ENCODE data around the gene DMKN.
A peak's percentile ranks its signal among the peaks of the same experiment; 100 is the strongest.

The DMKN gene

DNA sequence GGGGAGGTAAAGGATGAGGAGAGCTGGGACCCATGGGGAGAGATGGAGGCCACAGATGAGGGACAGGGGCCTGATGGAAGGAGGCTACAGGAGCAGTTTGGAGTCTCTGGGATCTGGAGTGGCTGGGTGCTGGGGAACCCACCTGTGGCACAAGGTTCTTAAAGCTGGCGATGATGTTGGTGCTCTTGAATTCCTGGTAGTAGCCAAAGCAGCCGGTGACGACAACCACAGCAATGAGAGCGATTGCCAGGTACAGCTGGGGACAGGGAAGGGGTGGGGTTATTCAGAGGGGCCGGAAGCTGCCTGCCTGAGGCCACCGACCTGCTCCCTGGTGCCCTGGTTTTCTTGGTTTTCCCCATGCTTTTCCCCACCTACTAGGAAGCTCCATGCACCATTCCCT lies 47.2 kb upstream of the DMKN start:
- TF ChIP-seq, protein P1, sequence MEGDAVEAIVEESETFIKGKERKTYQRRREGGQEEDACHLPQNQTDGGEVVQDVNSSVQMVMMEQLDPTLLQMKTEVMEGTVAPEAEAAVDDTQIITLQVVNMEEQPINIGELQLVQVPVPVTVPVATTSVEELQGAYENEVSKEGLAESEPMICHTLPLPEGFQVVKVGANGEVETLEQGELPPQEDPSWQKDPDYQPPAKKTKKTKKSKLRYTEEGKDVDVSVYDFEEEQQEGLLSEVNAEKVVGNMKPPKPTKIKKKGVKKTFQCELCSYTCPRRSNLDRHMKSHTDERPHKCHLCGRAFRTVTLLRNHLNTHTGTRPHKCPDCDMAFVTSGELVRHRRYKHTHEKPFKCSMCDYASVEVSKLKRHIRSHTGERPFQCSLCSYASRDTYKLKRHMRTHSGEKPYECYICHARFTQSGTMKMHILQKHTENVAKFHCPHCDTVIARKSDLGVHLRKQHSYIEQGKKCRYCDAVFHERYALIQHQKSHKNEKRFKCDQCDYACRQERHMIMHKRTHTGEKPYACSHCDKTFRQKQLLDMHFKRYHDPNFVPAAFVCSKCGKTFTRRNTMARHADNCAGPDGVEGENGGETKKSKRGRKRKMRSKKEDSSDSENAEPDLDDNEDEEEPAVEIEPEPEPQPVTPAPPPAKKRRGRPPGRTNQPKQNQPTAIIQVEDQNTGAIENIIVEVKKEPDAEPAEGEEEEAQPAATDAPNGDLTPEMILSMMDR (IDR thresholded peaks at IDR 0.05; ENCODE audit: poor library complexity, severe bottlenecking), result no peak
- Histone ChIP-seq H3K27me3 (ENCODE audit: insufficient read depth, poor library complexity, severe bottlenecking) (peaks cover 8% of the 10 kb centered on the region), H3K36me3 (ENCODE audit: low read depth) (no peaks in the 10 kb centered on the region), H3K4me3 (ENCODE audit: severe bottlenecking) (no peak overlapping the region), H3K4me1 (ENCODE audit: insufficient read depth, poor library complexity, severe bottlenecking) (no peaks in the 10 kb centered on the region), H3K27ac (ENCODE audit: poor library complexity, severe bottlenecking) (no peak overlapping the region), H3K9me3 (ENCODE audit: severe bottlenecking) (no peaks in the 10 kb centered on the region)
- no peak for DNase-seq (ENCODE audit: low spot score)
- ATAC-seq (ENCODE audit: low read depth), result no peak

DNA sequence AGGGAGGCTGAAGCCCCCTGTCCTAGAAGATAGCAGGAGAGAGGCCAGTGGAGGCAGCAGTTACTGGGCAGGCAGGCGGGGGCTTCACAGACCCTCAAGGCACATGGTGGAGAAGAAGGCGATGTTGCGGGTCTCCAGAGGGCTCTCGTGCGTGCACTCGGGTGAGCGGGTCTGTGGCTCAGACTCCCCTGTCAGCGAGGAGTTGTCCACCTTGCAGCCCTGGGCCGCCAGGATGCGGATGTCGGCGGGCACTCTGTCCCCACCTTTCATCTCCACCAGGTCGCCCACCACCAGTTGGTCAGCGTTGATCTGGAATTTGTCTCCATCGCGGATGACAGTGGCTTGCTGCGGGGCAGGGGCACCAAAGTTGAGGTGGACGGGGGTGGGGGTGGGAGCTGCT lies 46.8 kb upstream of the DMKN start:
- TF ChIP-seq, protein P1 (IDR thresholded peaks at IDR 0.05; ENCODE audit: poor library complexity, severe bottlenecking), result no peak
- no peaks in the 10 kb centered on the region for H3K36me3 ChIP-seq (ENCODE audit: low read depth)
- peaks cover 8% of the 10 kb centered on the region for H3K27me3 ChIP-seq (ENCODE audit: insufficient read depth, poor library complexity, severe bottlenecking)
- DNase-seq (ENCODE audit: low spot score), result no peak
- no peak overlapping the region for H3K27ac ChIP-seq (ENCODE audit: poor library complexity, severe bottlenecking)
- no peaks in the 10 kb centered on the region for H3K9me3 ChIP-seq (ENCODE audit: severe bottlenecking)
- H3K4me3 ChIP-seq (ENCODE audit: severe bottlenecking), result no peak overlapping the region
- H3K4me1 ChIP-seq (ENCODE audit: insufficient read depth, poor library complexity, severe bottlenecking), result no peaks in the 10 kb centered on the region
- ATAC-seq (ENCODE audit: low read depth), result no peak

DNA sequence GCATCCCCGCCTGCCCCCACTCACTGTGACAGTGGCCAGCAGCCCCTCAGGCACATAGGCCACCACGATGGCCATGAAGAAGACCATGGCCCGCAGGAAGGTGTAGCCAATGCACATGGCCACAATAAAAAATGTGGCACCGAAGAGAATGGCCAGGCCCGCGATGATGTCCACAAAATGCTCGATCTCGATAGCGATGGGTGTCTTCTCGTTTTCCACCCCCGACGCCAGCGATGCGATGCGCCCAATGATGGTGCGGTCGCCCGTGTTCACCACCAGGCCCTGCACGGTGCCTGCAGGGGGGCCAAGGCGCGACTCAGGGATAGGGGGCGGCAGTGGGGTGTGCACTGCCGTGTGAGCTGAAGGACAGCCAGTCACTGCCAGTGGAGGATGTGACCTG lies 46.3 kb upstream of the DMKN start:
- peaks cover 8% of the 10 kb centered on the region for H3K27me3 ChIP-seq (ENCODE audit: insufficient read depth, poor library complexity, severe bottlenecking)
- no peaks in the 10 kb centered on the region for H3K4me1 ChIP-seq (ENCODE audit: insufficient read depth, poor library complexity, severe bottlenecking)
- ATAC-seq (ENCODE audit: low read depth) (no peak), DNase-seq (ENCODE audit: low spot score) (peak; percentile 52)
- H3K9me3 ChIP-seq (ENCODE audit: severe bottlenecking), result no peaks in the 10 kb centered on the region
- no peak overlapping the region for H3K4me3 ChIP-seq (ENCODE audit: severe bottlenecking)
- TF ChIP-seq, protein P1 (IDR thresholded peaks at IDR 0.05; ENCODE audit: poor library complexity, severe bottlenecking), result no peak
- H3K36me3 ChIP-seq (ENCODE audit: low read depth), result no peaks in the 10 kb centered on the region
- H3K27ac ChIP-seq (ENCODE audit: poor library complexity, severe bottlenecking), result no peak overlapping the region

DNA sequence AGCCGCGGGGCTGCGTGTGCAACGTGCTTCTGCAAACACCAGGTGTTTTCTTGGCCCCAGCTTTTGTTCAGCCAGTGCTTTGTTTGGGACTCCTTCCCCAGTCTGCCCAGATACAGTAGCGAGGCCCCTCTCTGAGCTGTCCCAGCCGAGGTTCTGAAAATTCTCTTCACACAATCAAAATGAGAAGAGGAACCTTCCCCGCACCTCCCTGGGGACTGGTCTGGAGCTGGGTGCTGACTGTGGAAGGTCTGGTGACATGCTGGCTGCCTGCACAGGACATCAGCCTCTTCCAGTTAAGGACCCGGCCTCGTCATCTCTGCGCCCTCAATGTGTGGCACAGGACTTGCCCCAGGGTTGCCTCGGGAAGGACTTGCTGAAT lies 45.8 kb upstream of the DMKN start:
- Histone ChIP-seq H3K36me3 (ENCODE audit: low read depth) (no peaks in the 10 kb centered on the region), H3K27me3 (ENCODE audit: insufficient read depth, poor library complexity, severe bottlenecking) (peaks cover 8% of the 10 kb centered on the region), H3K27ac (ENCODE audit: poor library complexity, severe bottlenecking) (no peak overlapping the region), H3K4me3 (ENCODE audit: severe bottlenecking) (no peak overlapping the region), H3K9me3 (ENCODE audit: severe bottlenecking) (no peaks in the 10 kb centered on the region), H3K4me1 (ENCODE audit: insufficient read depth, poor library complexity, severe bottlenecking) (no peaks in the 10 kb centered on the region)
- peak; percentile 58 for DNase-seq (ENCODE audit: low spot score)
- TF ChIP-seq, protein P1 (IDR thresholded peaks at IDR 0.05; ENCODE audit: poor library complexity, severe bottlenecking), result no peak
- ATAC-seq (ENCODE audit: low read depth), result no peak

DNA sequence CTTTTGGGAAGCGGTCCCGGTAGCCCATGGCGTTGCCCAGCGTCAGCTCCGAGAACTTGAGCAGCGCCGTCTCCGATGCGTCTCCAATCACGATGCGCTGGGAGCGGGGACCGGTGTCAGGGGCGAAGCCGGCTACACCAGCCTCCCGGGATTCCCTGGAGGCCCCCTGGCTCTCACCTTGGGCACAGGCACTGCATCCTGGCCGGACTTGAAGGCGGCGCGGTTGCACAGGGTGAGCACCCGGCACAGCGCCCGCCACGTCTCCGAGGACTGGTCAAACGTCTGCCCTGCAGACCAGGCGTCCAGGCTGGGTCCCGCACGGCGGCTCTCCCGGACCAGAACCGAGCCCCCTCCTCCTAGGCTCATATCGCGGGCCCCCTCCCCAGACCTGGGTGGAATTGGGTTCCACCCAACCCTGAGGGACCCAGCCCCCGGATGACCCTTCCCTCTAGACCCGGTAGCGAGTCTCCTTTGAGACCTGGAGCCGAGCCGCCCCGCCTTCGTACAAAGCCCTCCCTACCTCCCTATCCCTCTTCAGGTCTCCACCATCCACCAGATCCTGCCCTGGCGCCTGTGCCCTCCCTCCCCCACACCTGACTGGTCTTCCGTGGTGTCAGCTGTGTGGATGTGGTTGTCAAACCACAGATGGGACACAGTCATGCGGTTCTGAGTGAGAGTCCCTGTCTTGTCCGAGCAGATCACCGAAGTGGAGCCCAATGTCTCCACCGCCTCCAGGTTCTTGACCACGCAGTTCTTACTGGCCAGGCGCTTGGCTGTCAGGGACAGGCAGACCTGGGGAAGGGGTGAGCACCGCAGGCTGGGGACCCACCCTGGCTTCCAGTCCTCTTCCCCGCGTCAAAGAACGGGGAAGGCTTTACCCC lies 45.2 kb upstream of the DMKN start:
- DNase-seq (ENCODE audit: low spot score), result peak; percentile 55
- peak overlapping the region; percentile 36 for H3K4me3 ChIP-seq (ENCODE audit: severe bottlenecking)

More for the DNA sequence above, 45.2 kb upstream of the DMKN start:
- TF ChIP-seq, protein P1 (IDR thresholded peaks at IDR 0.05; ENCODE audit: poor library complexity, severe bottlenecking), result no peak
- Histone ChIP-seq H3K27me3 (ENCODE audit: insufficient read depth, poor library complexity, severe bottlenecking) (peaks cover 8% of the 10 kb centered on the region), H3K9me3 (ENCODE audit: severe bottlenecking) (no peaks in the 10 kb centered on the region), H3K36me3 (ENCODE audit: low read depth) (no peaks in the 10 kb centered on the region), H3K4me1 (ENCODE audit: insufficient read depth, poor library complexity, severe bottlenecking) (no peaks in the 10 kb centered on the region), H3K27ac (ENCODE audit: poor library complexity, severe bottlenecking) (no peak overlapping the region)
- ATAC-seq (ENCODE audit: low read depth), result no peak

Measured in RWPE2 (cell line).